Trophoblast cell (in vitro differentiated cells and primary cell): ENCODE results near the gene MCM5.
A peak's percentile ranks its signal among the peaks of the same experiment; 100 is the strongest.

Experiments used
- DNase-seq, 2 donors: peaks; one replicate each; pipeline ENCODE4 v3.0.0-alpha.2; 2016
- H2AFZ ChIP-seq: 2 replicates; pipeline ENCODE4 v1.6.1; 2013; ENCODE audit warnings: low read length, moderate library complexity, mild to moderate bottlenecking; ENCODE audit not compliant: insufficient read depth, poor library complexity
- H2AK5ac ChIP-seq: 2 replicates; pipeline ENCODE4 v1.6.1; 2013; ENCODE audit warnings: mild to moderate bottlenecking, low read length
- H2BK120ac ChIP-seq: 2 replicates; pipeline ENCODE4 v1.6.1; 2013; ENCODE audit warnings: low read length, mild to moderate bottlenecking, moderate library complexity; ENCODE audit not compliant: insufficient read depth, poor library complexity
- H2BK12ac ChIP-seq: 2 replicates; pipeline ENCODE4 v1.6.1; 2013; ENCODE audit warnings: mild to moderate bottlenecking, low read length, moderate library complexity
- H2BK5ac ChIP-seq: 2 replicates; pipeline ENCODE4 v1.6.1; 2013; ENCODE audit warnings: low read length, low read depth, moderate library complexity, mild to moderate bottlenecking; ENCODE audit not compliant: poor library complexity
- H3K14ac ChIP-seq: 2 replicates; pipeline ENCODE4 v1.6.1; 2013; ENCODE audit warnings: mild to moderate bottlenecking, low read length
- H3K18ac ChIP-seq: 2 replicates; pipeline ENCODE4 v1.6.1; 2013; ENCODE audit warnings: mild to moderate bottlenecking, low read length
- H3K23ac ChIP-seq: 2 replicates; pipeline ENCODE4 v1.6.1; 2013; ENCODE audit warnings: low read length
- H3K27ac ChIP-seq: 2 replicates; pipeline ENCODE4 v1.5.1; 2013; ENCODE audit warnings: low read depth, mild to moderate bottlenecking, inconsistent platforms, low read length, moderate library complexity
- H3K27me3 ChIP-seq: 2 replicates; pipeline ENCODE4 v1.6.1; 2013; ENCODE audit warnings: inconsistent platforms, mild to moderate bottlenecking, low read length, moderate library complexity; ENCODE audit not compliant: insufficient read depth
- H3K36me3 ChIP-seq, 2 experiments: 1 replicate in 1 of 2; 2 replicates in 1 of 2; pipeline ENCODE4 v1.6.1; 2013; ENCODE audit warnings: low read length in 2 of 2, mild to moderate bottlenecking in 2 of 2, moderate library complexity in 1 of 2; ENCODE audit not compliant: insufficient read depth in 2 of 2, control insufficient read depth in 1 of 2
- H3K4ac ChIP-seq: 2 replicates; pipeline ENCODE4 v1.6.1; 2013; ENCODE audit warnings: low read depth, mild to moderate bottlenecking, low read length, moderate library complexity
- H3K4me1 ChIP-seq, 2 experiments: 1 replicate in 1 of 2; 2 replicates in 1 of 2; pipeline ENCODE4 v1.6.1; 2013; ENCODE audit warnings: low read length in 2 of 2, mild to moderate bottlenecking in 2 of 2, moderate library complexity in 1 of 2; ENCODE audit not compliant: insufficient read depth in 2 of 2, control insufficient read depth in 1 of 2
- H3K4me2 ChIP-seq: 2 replicates; pipeline ENCODE4 v1.6.1; 2013; ENCODE audit warnings: inconsistent platforms, mild to moderate bottlenecking, low read length, moderate library complexity
- H3K4me3 ChIP-seq: 2 replicates; pipeline ENCODE4 v1.5.1; 2013; ENCODE audit warnings: mild to moderate bottlenecking, low read depth, low read length, inconsistent platforms
- H3K79me1 ChIP-seq: one replicate; pipeline ENCODE4 v1.6.1; 2013; ENCODE audit warnings: low read length
- H3K79me2 ChIP-seq: 2 replicates; pipeline ENCODE4 v1.6.1; 2013; ENCODE audit warnings: low read length, mild to moderate bottlenecking; ENCODE audit not compliant: control insufficient read depth, insufficient read depth, poor library complexity
- H3K9ac ChIP-seq: 2 replicates; pipeline ENCODE4 v1.6.1; 2013; ENCODE audit warnings: mild to moderate bottlenecking, low read length
- H3K9me3 ChIP-seq: 2 replicates; pipeline ENCODE4 v1.6.1; 2013; ENCODE audit warnings: low read depth, mild to moderate bottlenecking, control low read depth, inconsistent platforms, low read length; ENCODE audit not compliant: insufficient read depth
- H4K12ac ChIP-seq: 2 replicates; pipeline ENCODE4 v1.6.1; 2013; ENCODE audit warnings: low read depth, mild to moderate bottlenecking, low read length, moderate library complexity
- H4K8ac ChIP-seq: 2 replicates; pipeline ENCODE4 v1.6.1; 2013; ENCODE audit warnings: low read depth, mild to moderate bottlenecking, low read length, moderate library complexity
- H4K91ac ChIP-seq: one replicate; pipeline ENCODE4 v1.6.1; 2013; ENCODE audit warnings: low read depth, mild to moderate bottlenecking, low read length, moderate library complexity
- WGBS: extraction: QIAGEN DNeasy Blood & Tissue Kit; methylation state at CpG from one replicate; pipeline ENCODE4 v1.1.7; 2013; ENCODE audit warnings: missing lambda C conversion rate; ENCODE audit not compliant: insufficient read length, insufficient coverage; ENCODE audit errors: extremely low coverage; 5-methylcytosine and 5-hydroxymethylcytosine counted together

Gene MCM5

GRCh38 chr22:35353318-35353717 is 46.6 kb upstream of the MCM5 start:
- no peaks in the 10 kb centered on the region for H3K27me3 ChIP-seq
- no peak for DNase-seq
- no peak overlapping the region for H2BK5ac ChIP-seq
- no peak overlapping the region for H2AFZ ChIP-seq
- no peak overlapping the region for H4K91ac ChIP-seq
- H3K36me3 ChIP-seq, result no peaks in the 10 kb centered on the region
- H3K9me3 ChIP-seq, result no peaks in the 10 kb centered on the region
- no peak overlapping the region for H3K18ac ChIP-seq
- no peak overlapping the region for H3K9ac ChIP-seq
- no peak overlapping the region for H2AK5ac ChIP-seq
- H3K27ac ChIP-seq, result no peak overlapping the region
- no peak overlapping the region for H3K4ac ChIP-seq
- no peak overlapping the region for H2BK120ac ChIP-seq
- H3K14ac ChIP-seq, result no peak overlapping the region
- H4K12ac ChIP-seq, result no peak overlapping the region
- no CpG with 5 or more reads among the region's 12 CpGs for WGBS
- peaks cover 9 to 10% of the 10 kb centered on the region in 2 experiments for H3K4me1 ChIP-seq
- H2BK12ac ChIP-seq, result no peak overlapping the region
- peaks cover 4% of the 10 kb centered on the region for H3K79me1 ChIP-seq
- H4K8ac ChIP-seq, result no peak overlapping the region
- H3K4me3 ChIP-seq, result no peak overlapping the region
- no peak overlapping the region for H3K4me2 ChIP-seq
- H3K23ac ChIP-seq, result no peak overlapping the region
- H3K79me2 ChIP-seq, result no peaks in the 10 kb centered on the region

GRCh38 chr22:35354068-35354467 is 45.9 kb upstream of the MCM5 start:
- DNase-seq, result no peak
- Histone ChIP-seq H2BK12ac (no peak overlapping the region), H4K8ac (no peak overlapping the region), H3K18ac (no peak overlapping the region), H3K9ac (no peak overlapping the region), H3K27me3 (no peaks in the 10 kb centered on the region), H3K23ac (no peak overlapping the region), H3K4ac (no peak overlapping the region), H3K79me1 (peaks cover 4% of the 10 kb centered on the region), H3K4me3 (no peak overlapping the region), H2AK5ac (no peak overlapping the region), H4K91ac (no peak overlapping the region), H3K4me2 (no peak overlapping the region), H3K27ac (no peak overlapping the region), H3K9me3 (no peaks in the 10 kb centered on the region), H3K36me3 (no peaks in the 10 kb centered on the region), H2BK120ac (no peak overlapping the region), H3K14ac (no peak overlapping the region), H2AFZ (no peak overlapping the region), H2BK5ac (no peak overlapping the region), H3K4me1 (peaks cover 9 to 10% of the 10 kb centered on the region in 2 experiments), H4K12ac (no peak overlapping the region), H3K79me2 (no peaks in the 10 kb centered on the region)
- no CpG with 5 or more reads among the region's 4 CpGs for WGBS

- H4K12ac ChIP-seq, result no peak overlapping the region
- WGBS, result no CpG with 5 or more reads among the region's 6 CpGs
- no peak overlapping the region for H3K27ac ChIP-seq
These were observed 41.9 kb upstream of the MCM5 start for GRCh38 chr22:35357883-35358621.

GRCh38 chr22:35359380-35360065 is 40.4 kb upstream of the MCM5 start:
- no peaks in the 10 kb centered on the region for H3K36me3 ChIP-seq
- H3K23ac ChIP-seq, result no peak overlapping the region
- no peaks in the 10 kb centered on the region for H3K79me1 ChIP-seq
- peaks cover 2% of the 10 kb centered on the region for H3K9me3 ChIP-seq
- H3K4me2 ChIP-seq, result no peak overlapping the region
- H4K91ac ChIP-seq, result no peak overlapping the region
- H3K14ac ChIP-seq, result no peak overlapping the region
- H2BK12ac ChIP-seq, result no peak overlapping the region
- no peak overlapping the region for H2BK120ac ChIP-seq
- H3K4me3 ChIP-seq, result no peak overlapping the region
- no peak overlapping the region for H3K4ac ChIP-seq
- H3K27ac ChIP-seq, result no peak overlapping the region
- DNase-seq, result peak; percentile 88 to 89
- H4K12ac ChIP-seq, result no peak overlapping the region
- peaks cover 2 to 6% of the 10 kb centered on the region in 2 experiments for H3K4me1 ChIP-seq
- H2AK5ac ChIP-seq, result no peak overlapping the region
- no peak overlapping the region for H3K18ac ChIP-seq
- no peaks in the 10 kb centered on the region for H3K79me2 ChIP-seq
- H4K8ac ChIP-seq, result no peak overlapping the region
- H2BK5ac ChIP-seq, result no peak overlapping the region
- WGBS, result no CpG with 5 or more reads among the region's 9 CpGs
- H2AFZ ChIP-seq, result no peak overlapping the region
- no peak overlapping the region for H3K9ac ChIP-seq
- no peaks in the 10 kb centered on the region for H3K27me3 ChIP-seq

More at GRCh38 chr22:35357883-35358621, 41.9 kb upstream of the MCM5 start:
- no peak overlapping the region for H2BK120ac ChIP-seq
- peaks cover 2% of the 10 kb centered on the region for H3K9me3 ChIP-seq
- DNase-seq, result peak; percentile 70 to 83
- no peak overlapping the region for H3K18ac ChIP-seq
- H3K4me1 ChIP-seq, result peaks cover 2 to 6% of the 10 kb centered on the region in 2 experiments
- H2AFZ ChIP-seq, result no peak overlapping the region
- H3K4me3 ChIP-seq, result no peak overlapping the region
- H3K14ac ChIP-seq, result no peak overlapping the region
- no peaks in the 10 kb centered on the region for H3K79me2 ChIP-seq
- no peak overlapping the region for H4K91ac ChIP-seq
- H2AK5ac ChIP-seq, result no peak overlapping the region
- no peak overlapping the region for H3K4me2 ChIP-seq
- no peak overlapping the region for H3K9ac ChIP-seq
- H3K36me3 ChIP-seq, result no peaks in the 10 kb centered on the region
- no peak overlapping the region for H3K4ac ChIP-seq
- H3K23ac ChIP-seq, result no peak overlapping the region
- H2BK12ac ChIP-seq, result no peak overlapping the region
- no peaks in the 10 kb centered on the region for H3K27me3 ChIP-seq
- H3K79me1 ChIP-seq, result no peaks in the 10 kb centered on the region
- no peak overlapping the region for H4K8ac ChIP-seq
- H2BK5ac ChIP-seq, result no peak overlapping the region
